OCI-LY7 (cell line): ENCODE data around the gene STAP2. TPM values are rescaled to one million over a fixed set of nuclear protein-coding genes. Genes with fewer than 3 reads are reported as not detected.

Experiments used
- BruUV-seq: library from RNA; stranded (reverse); fragments of 400-500 nt; replicated peaks from 2 replicates; lab custom pipeline; 2021; lab: Mats Ljungman, UMichigan
- CTCF ChIA-PET: fragments of 300-600 bp; sonication (Branson Sonifier 250); formaldehyde crosslinking; loops from one replicate; lab custom pipeline; 2022; ENCODE audit warnings: antibody characterized with exemption; ENCODE audit not compliant: unreplicated experiment; lab: Charles Lee
- POLR2A ChIA-PET: fragments of 300-600 bp; sonication (Branson Sonifier 250); formaldehyde crosslinking; loops from one replicate; lab custom pipeline; 2022; ENCODE audit warnings: antibody characterized with exemption; lab: Charles Lee
- DNase-seq: peaks from one replicate; pipeline ENCODE4 v3.0.0-alpha.2; 2015; ENCODE audit warnings: low spot score
- H2AFZ ChIP-seq: fragments of 200-600 bp; sonication (generic), shearing (Covaris generic); 2 replicates; pipeline ENCODE4 v1.6.1; 2014; ENCODE audit warnings: mild to moderate bottlenecking, antibody characterized with exemption, low read length, moderate library complexity
- H3K27ac ChIP-seq: fragments of 200-600 bp; sonication (generic); 2 replicates; pipeline ENCODE4 v1.5.1; 2014; ENCODE audit warnings: mixed run types, low read depth, mild to moderate bottlenecking, moderate library complexity, low read length, inconsistent platforms; ENCODE audit not compliant: poor library complexity, severe bottlenecking
- H3K36me3 ChIP-seq: fragments of 200-600 bp; sonication (generic); 2 replicates; pipeline ENCODE4 v1.6.1; 2014; ENCODE audit warnings: mild to moderate bottlenecking, antibody characterized with exemption, low read length, moderate library complexity, mixed read lengths; ENCODE audit not compliant: insufficient read depth
- H3K4me1 ChIP-seq: fragments of 200-600 bp; sonication (generic); 2 replicates; pipeline ENCODE4 v1.5.1; 2014; ENCODE audit warnings: mild to moderate bottlenecking, low read length; ENCODE audit not compliant: insufficient read depth, poor library complexity, severe bottlenecking
- H3K4me2 ChIP-seq: fragments of 200-600 bp; sonication (generic); 2 replicates; pipeline ENCODE4 v1.6.1; 2014; ENCODE audit warnings: mild to moderate bottlenecking, low read length
- H3K4me3 ChIP-seq: fragments of 200-600 bp; sonication (generic); 2 replicates; pipeline ENCODE4 v1.5.1; 2014; ENCODE audit warnings: mild to moderate bottlenecking, low read depth, low read length; ENCODE audit not compliant: poor library complexity, severe bottlenecking
- H3K79me2 ChIP-seq: fragments of 200-600 bp; sonication (generic); 2 replicates; pipeline ENCODE4 v1.6.1; 2016; ENCODE audit warnings: low read depth, mild to moderate bottlenecking, low read length, moderate library complexity, mixed read lengths; ENCODE audit not compliant: insufficient read depth
- H3K9me2 ChIP-seq: fragments of 200-600 bp; sonication (generic); 2 replicates; pipeline ENCODE4 v1.6.1; 2016; ENCODE audit warnings: mild to moderate bottlenecking, low read length, mixed read lengths; ENCODE audit not compliant: insufficient read depth
- H3K9me3 ChIP-seq: fragments of 200-600 bp; sonication (generic); 2 replicates; pipeline ENCODE4 v1.6.1; 2014; ENCODE audit warnings: mild to moderate bottlenecking, mixed run types, low read length, mixed read lengths
- H4K20me1 ChIP-seq: fragments of 200-600 bp; sonication (generic); 2 replicates; pipeline ENCODE4 v1.6.1; 2014; ENCODE audit warnings: mild to moderate bottlenecking, antibody characterized with exemption, low read length, moderate library complexity, mixed read lengths; ENCODE audit not compliant: insufficient read depth
- CTCF ChIP-seq: fragments of 200-600 bp; sonication (generic); conservative IDR thresholded peaks from 2 replicates; pipeline ENCODE4 v1.5.1; 2014; ENCODE audit warnings: mild to moderate bottlenecking, antibody characterized with exemption, low read length, moderate library complexity, mixed read lengths
- EZH2phosphoT487 ChIP-seq: fragments of 200-600 bp; sonication (generic); IDR thresholded peaks from 2 replicates; pipeline ENCODE4 v1.6.1; 2018; ENCODE audit warnings: low read depth, borderline replicate concordance, mild to moderate bottlenecking, mixed run types, antibody characterized with exemption, low read length, moderate library complexity, mixed read lengths
- intact Hi-C: fragments of 100-400 bp; cut with micrococcal nuclease; formaldehyde crosslinking; loops from one replicate; pipeline ENCODE4 v1.10.0; 2022; ENCODE audit not compliant: unreplicated experiment
- total RNA-seq, 2 experiments: library from RNA; depleted of rRNA in 1 of 2; stranded (reverse); fragments of >200 nt in 1 of 2; shearing (Covaris generic) in 1 of 2; gene quantifications; 2 replicates each; pipeline ENCODE4 v1.2.3, GENCODE V29; 2014 to 2022

The STAP2 gene
- total RNA-seq, 2 experiments from 2014 or later = 1.2 to 1.3 TPM

- H4K20me1 ChIP-seq = no peaks in the 10 kb centered on the region
- intact Hi-C loops = no loop called here
- no peaks in the 10 kb centered on the region for H3K9me2 ChIP-seq
- no peak for TF ChIP-seq EZH2phosphoT487
- TF ChIP-seq CTCF = no peak
- H3K4me3 ChIP-seq = no peak overlapping the region
- H3K79me2 ChIP-seq = no peaks in the 10 kb centered on the region
- no peak overlapping the region for H2AFZ ChIP-seq
- H3K4me2 ChIP-seq = no peak overlapping the region
- no peak for DNase-seq
- no peaks in the 10 kb centered on the region for H3K9me3 ChIP-seq
- peaks cover 76% of the 10 kb centered on the region for H3K36me3 ChIP-seq
- ChIA-PET CTCF (interaction anchor here (1.0 kb wide), 1 partner anchor 36 kb away, joined by 4 read pairs; the partner anchor contains the start of gene SH3GL1), POLR2A (no interaction called here)
- no peak overlapping the region for H3K27ac ChIP-seq
- H3K4me1 ChIP-seq = peaks cover 7% of the 10 kb centered on the region
- BruUV-seq = no TSS peak
These were observed 25.1 kb upstream of the STAP2 start for GRCh38 chr19:4363571-4364304.

- no peak overlapping the region for H3K4me2 ChIP-seq
- BruUV-seq = no TSS peak
- DNase-seq = peak; percentile 31
- H3K4me3 ChIP-seq = no peak overlapping the region
- TF ChIP-seq CTCF = peak; percentile 53; the same call in 1 of the 2 replicates
- TF ChIP-seq EZH2phosphoT487 = no peak
- no peaks in the 10 kb centered on the region for H3K4me1 ChIP-seq
- H2AFZ ChIP-seq = no peak overlapping the region
- ChIA-PET CTCF (interaction anchor here (1.0 kb wide), 1 partner anchor 37 kb away, joined by 4 read pairs; the partner anchor contains the start of gene SH3GL1), POLR2A (no interaction called here)
- H3K36me3 ChIP-seq = peaks cover 84% of the 10 kb centered on the region
- no peaks in the 10 kb centered on the region for H3K9me3 ChIP-seq
- no peak overlapping the region for H3K27ac ChIP-seq
- intact Hi-C loops = no loop called here
- H3K9me2 ChIP-seq = no peaks in the 10 kb centered on the region
- H4K20me1 ChIP-seq = no peaks in the 10 kb centered on the region
- H3K79me2 ChIP-seq = no peaks in the 10 kb centered on the region
These were observed 24.4 kb upstream of the STAP2 start for GRCh38 chr19:4362831-4363545.
